ENCODE data around the gene PRKAG1. TPM values are rescaled to one million over a fixed set of nuclear protein-coding genes. Genes with fewer than 3 reads are reported as not detected.

PRKAG1 gene
- total and polyA plus RNA-seq, 4 donors = 15.5 to 31.5 (median 20.9) TPM

DNA sequence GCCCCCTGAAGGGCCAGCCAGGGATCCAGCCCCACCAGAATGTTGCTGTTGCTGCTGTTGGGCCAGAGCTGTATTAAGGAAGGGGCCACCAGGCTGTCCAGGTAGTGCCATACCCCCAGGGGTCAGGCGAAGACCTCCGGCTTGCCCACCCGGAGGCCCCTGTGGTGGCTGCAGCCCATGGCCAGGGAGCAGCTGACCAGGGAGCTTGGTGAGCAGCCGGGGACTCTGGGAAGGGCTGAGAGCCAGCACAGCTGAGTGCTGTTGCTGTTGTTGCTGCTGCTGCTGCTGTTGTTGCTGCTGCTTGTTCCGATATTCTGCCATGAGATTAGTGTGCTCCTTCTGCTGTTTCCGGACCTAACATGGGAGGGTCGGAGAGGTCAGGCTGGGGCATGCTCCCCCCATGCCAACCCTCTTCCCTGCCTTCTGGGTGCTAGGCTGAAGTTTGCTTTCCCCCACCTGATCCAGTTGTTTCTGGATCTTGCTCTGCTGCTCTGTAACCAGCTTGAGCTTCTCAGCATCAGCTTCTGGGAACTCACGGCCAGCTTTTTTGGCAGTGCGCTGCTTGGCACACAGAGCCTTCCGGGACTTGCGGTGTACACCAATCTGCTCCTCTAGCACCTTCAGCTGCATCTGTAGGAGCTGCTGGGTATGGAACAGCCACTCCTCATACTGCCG is 15.2 kb upstream of the PRKAG1 start:
- no peak for DNase-seq (ENCODE audit: low spot score)
- WGBS = 84% methylated on average over 12 of the region's 12 CpGs
- Histone ChIP-seq H3K27me3 (ENCODE audit: control insufficient read depth in 4 of 4, insufficient read depth in 4 of 4, low read length in 3 of 4) (no peaks in the 10 kb centered on the region), H3K36me3 (ENCODE audit: control insufficient read depth in 4 of 4, insufficient read depth in 3 of 4, low read depth in 1 of 4, low read length in 3 of 4) (peaks cover 14 to 80% (median 48%) of the 10 kb centered on the region in 4 donors), H3K27ac (ENCODE audit: low read depth in 1 of 2, low read length in 2 of 2) (no peak overlapping the region), H3K4me1 (ENCODE audit: control insufficient read depth in 4 of 4, insufficient read depth in 4 of 4, low read length in 3 of 4) (no peaks in the 10 kb centered on the region), H3K4me3 (ENCODE audit: low read depth in 1 of 3, low read length in 3 of 3) (no peak overlapping the region), H3K9ac (ENCODE audit: low read depth in 1 of 2, low read length in 2 of 2) (no peak overlapping the region), H3K9me3 (ENCODE audit: control insufficient read depth in 4 of 4, low read length in 3 of 4) (no peaks in the 10 kb centered on the region)
- TF ChIP-seq HNF4A (conservative IDR thresholded peaks at IDR 0.05) (no peak), EGR1 (IDR thresholded peaks at IDR 0.05; ENCODE audit: low read depth in 2 of 2) (no peak), HNF4G (IDR thresholded peaks at IDR 0.05) (no peak), GABPA (IDR thresholded peaks at IDR 0.05 in 1 of 2, conservative IDR thresholded peaks at IDR 0.05 in 1 of 2) (no peak)
- TF ChIP-seq, protein P1, sequence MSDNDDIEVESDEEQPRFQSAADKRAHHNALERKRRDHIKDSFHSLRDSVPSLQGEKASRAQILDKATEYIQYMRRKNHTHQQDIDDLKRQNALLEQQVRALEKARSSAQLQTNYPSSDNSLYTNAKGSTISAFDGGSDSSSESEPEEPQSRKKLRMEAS (IDR thresholded peaks at IDR 0.05) = no peak

GRCh38 chr12:49032679-49033447 is 14.3 kb upstream of the PRKAG1 start:
- peaks cover 14 to 80% (median 48%) of the 10 kb centered on the region in 4 donors for H3K36me3 ChIP-seq (ENCODE audit: control insufficient read depth in 4 of 4, insufficient read depth in 3 of 4, low read depth in 1 of 4, low read length in 3 of 4)
- no peak for DNase-seq (ENCODE audit: low spot score)
- no peaks in the 10 kb centered on the region for H3K9me3 ChIP-seq (ENCODE audit: control insufficient read depth in 4 of 4, low read length in 3 of 4)
- TF ChIP-seq RXRA (IDR thresholded peaks at IDR 0.05) (no peak), YY1 (IDR thresholded peaks at IDR 0.05) (no peak), NR2F2 (IDR thresholded peaks at IDR 0.05) (no peak), RAD21 (IDR thresholded peaks at IDR 0.05) (no peak), SP1 (IDR thresholded peaks at IDR 0.05) (no peak)
- TF ChIP-seq, protein P2, sequence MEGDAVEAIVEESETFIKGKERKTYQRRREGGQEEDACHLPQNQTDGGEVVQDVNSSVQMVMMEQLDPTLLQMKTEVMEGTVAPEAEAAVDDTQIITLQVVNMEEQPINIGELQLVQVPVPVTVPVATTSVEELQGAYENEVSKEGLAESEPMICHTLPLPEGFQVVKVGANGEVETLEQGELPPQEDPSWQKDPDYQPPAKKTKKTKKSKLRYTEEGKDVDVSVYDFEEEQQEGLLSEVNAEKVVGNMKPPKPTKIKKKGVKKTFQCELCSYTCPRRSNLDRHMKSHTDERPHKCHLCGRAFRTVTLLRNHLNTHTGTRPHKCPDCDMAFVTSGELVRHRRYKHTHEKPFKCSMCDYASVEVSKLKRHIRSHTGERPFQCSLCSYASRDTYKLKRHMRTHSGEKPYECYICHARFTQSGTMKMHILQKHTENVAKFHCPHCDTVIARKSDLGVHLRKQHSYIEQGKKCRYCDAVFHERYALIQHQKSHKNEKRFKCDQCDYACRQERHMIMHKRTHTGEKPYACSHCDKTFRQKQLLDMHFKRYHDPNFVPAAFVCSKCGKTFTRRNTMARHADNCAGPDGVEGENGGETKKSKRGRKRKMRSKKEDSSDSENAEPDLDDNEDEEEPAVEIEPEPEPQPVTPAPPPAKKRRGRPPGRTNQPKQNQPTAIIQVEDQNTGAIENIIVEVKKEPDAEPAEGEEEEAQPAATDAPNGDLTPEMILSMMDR (IDR thresholded peaks at IDR 0.05; ENCODE audit: low read depth, low read length, missing input control) = no peak
- TF ChIP-seq, protein P3, sequence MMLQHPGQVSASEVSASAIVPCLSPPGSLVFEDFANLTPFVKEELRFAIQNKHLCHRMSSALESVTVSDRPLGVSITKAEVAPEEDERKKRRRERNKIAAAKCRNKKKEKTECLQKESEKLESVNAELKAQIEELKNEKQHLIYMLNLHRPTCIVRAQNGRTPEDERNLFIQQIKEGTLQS (IDR thresholded peaks at IDR 0.05) = no peak
- no peak overlapping the region for H3K27ac ChIP-seq (ENCODE audit: low read depth in 1 of 2, low read length in 2 of 2)
- H3K4me1 ChIP-seq (ENCODE audit: control insufficient read depth in 4 of 4, insufficient read depth in 4 of 4, low read length in 3 of 4) = no peaks in the 10 kb centered on the region
- H3K9ac ChIP-seq (ENCODE audit: low read depth in 1 of 2, low read length in 2 of 2) = no peak overlapping the region
- H3K27me3 ChIP-seq (ENCODE audit: control insufficient read depth in 4 of 4, insufficient read depth in 4 of 4, low read length in 3 of 4) = no peaks in the 10 kb centered on the region
- WGBS = 92% methylated on average over 3 of the region's 3 CpGs
- H3K4me3 ChIP-seq (ENCODE audit: low read depth in 1 of 3, low read length in 3 of 3) = no peak overlapping the region

DNA sequence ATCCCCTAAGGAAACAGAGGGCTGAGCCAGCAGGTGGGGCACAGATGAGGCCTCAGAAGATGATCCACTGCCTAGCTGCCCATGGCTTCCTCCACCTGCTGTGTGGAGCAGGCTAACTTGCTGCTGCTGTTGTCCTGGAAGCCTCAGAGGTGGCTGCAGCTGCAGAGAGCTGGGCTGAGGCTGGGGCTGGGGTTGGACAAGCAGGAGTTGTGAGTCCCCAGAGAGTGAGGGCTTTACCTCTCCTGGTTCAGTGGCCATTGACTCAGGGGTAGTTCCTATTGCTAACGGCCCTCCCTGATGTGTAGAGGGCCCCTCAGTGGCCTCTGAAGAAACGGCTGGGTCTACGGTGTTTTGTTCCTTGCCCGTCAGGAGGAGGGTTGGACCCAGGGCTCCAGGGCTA is 13.7 kb upstream of the PRKAG1 start:
- DNase-seq (ENCODE audit: low spot score) = no peak
- peaks cover 18 to 80% (median 46%) of the 10 kb centered on the region in 4 donors for H3K36me3 ChIP-seq (ENCODE audit: control insufficient read depth in 4 of 4, insufficient read depth in 3 of 4, low read depth in 1 of 4, low read length in 3 of 4)
- H3K9ac ChIP-seq (ENCODE audit: low read depth in 1 of 2, low read length in 2 of 2) = no peak overlapping the region
- 90% methylated on average over 4 of the region's 4 CpGs for WGBS
- no peaks in the 10 kb centered on the region for H3K27me3 ChIP-seq (ENCODE audit: control insufficient read depth in 4 of 4, insufficient read depth in 4 of 4, low read length in 3 of 4)
- no peak overlapping the region for H3K4me3 ChIP-seq (ENCODE audit: low read depth in 1 of 3, low read length in 3 of 3)
- H3K4me1 ChIP-seq (ENCODE audit: control insufficient read depth in 4 of 4, insufficient read depth in 4 of 4, low read length in 3 of 4) = no peaks in the 10 kb centered on the region
- H3K27ac ChIP-seq (ENCODE audit: low read depth in 1 of 2, low read length in 2 of 2) = no peak overlapping the region
- no peaks in the 10 kb centered on the region for H3K9me3 ChIP-seq (ENCODE audit: control insufficient read depth in 4 of 4, low read length in 3 of 4)
- TF ChIP-seq, protein P4, sequence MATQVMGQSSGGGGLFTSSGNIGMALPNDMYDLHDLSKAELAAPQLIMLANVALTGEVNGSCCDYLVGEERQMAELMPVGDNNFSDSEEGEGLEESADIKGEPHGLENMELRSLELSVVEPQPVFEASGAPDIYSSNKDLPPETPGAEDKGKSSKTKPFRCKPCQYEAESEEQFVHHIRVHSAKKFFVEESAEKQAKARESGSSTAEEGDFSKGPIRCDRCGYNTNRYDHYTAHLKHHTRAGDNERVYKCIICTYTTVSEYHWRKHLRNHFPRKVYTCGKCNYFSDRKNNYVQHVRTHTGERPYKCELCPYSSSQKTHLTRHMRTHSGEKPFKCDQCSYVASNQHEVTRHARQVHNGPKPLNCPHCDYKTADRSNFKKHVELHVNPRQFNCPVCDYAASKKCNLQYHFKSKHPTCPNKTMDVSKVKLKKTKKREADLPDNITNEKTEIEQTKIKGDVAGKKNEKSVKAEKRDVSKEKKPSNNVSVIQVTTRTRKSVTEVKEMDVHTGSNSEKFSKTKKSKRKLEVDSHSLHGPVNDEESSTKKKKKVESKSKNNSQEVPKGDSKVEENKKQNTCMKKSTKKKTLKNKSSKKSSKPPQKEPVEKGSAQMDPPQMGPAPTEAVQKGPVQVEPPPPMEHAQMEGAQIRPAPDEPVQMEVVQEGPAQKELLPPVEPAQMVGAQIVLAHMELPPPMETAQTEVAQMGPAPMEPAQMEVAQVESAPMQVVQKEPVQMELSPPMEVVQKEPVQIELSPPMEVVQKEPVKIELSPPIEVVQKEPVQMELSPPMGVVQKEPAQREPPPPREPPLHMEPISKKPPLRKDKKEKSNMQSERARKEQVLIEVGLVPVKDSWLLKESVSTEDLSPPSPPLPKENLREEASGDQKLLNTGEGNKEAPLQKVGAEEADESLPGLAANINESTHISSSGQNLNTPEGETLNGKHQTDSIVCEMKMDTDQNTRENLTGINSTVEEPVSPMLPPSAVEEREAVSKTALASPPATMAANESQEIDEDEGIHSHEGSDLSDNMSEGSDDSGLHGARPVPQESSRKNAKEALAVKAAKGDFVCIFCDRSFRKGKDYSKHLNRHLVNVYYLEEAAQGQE (IDR thresholded peaks at IDR 0.05) = no peak
- TF ChIP-seq SP1 (IDR thresholded peaks at IDR 0.05) (no peak), RAD21 (IDR thresholded peaks at IDR 0.05) (no peak), ZBTB33 (IDR thresholded peaks at IDR 0.05) (no peak), FOXA2 (IDR thresholded peaks at IDR 0.05) (no peak)
- TF ChIP-seq, protein P3 (IDR thresholded peaks at IDR 0.05) = no peak
- TF ChIP-seq, protein P2 (IDR thresholded peaks at IDR 0.05; ENCODE audit: low read depth, low read length, missing input control) = no peak

Data from liver (tissue), 9 donors.